IMR-90 (cell line): ENCODE measurements around the gene CUX1. TPM values are rescaled to one million over a fixed set of nuclear protein-coding genes. Genes with fewer than 3 reads are reported as not detected.

Source experiments
- ATAC-seq: fragments of 200-7000 bp; cut with Tn5 transposase; 2 replicates; pipeline ENCODE4 v1.9.1; 2020; ENCODE audit warnings: low read depth, mild to moderate bottlenecking, moderate library complexity
- BruUV-seq: library from RNA; stranded (reverse); fragments of 400-500 nt; replicated peaks from 2 replicates; lab custom pipeline; 2021; lab: Mats Ljungman, UMichigan
- CTCF ChIA-PET: fragments of 300-600 bp; formaldehyde crosslinking; extraction: SDS; loops from one replicate; lab custom pipeline; 2021; ENCODE audit warnings: antibody characterized with exemption; lab: Yijun Ruan, JAX
- POLR2A ChIA-PET: fragments of 300-600 bp; sonication (Branson Sonifier 250); formaldehyde crosslinking; loops from one replicate; lab custom pipeline; 2022; ENCODE audit warnings: antibody characterized with exemption; ENCODE audit not compliant: unreplicated experiment; lab: Charles Lee
- DNase-seq: peaks from one replicate; pipeline ENCODE4 v3.0.0; 2013
- H2AFZ ChIP-seq: replicated peaks from 2 replicates; pipeline ENCODE3; 2013; ENCODE audit warnings: low read length, mild to moderate bottlenecking; ENCODE audit not compliant: poor library complexity
- H2AK5ac ChIP-seq: 2 replicates; pipeline ENCODE4 v1.6.1; 2013; ENCODE audit warnings: low read depth, low read length, inconsistent platforms
- H2AK9ac ChIP-seq: replicated peaks from 2 replicates; pipeline ENCODE3; 2013; ENCODE audit warnings: mild to moderate bottlenecking, low read depth, low read length, moderate library complexity; ENCODE audit not compliant: poor library complexity
- H2BK120ac ChIP-seq: 2 replicates; pipeline ENCODE4 v1.6.1; 2013; ENCODE audit warnings: low read depth, low read length, inconsistent platforms
- H2BK15ac ChIP-seq: 3 replicates; pipeline ENCODE4 v1.6.1; 2013; ENCODE audit warnings: low read depth, low read length, inconsistent platforms
- H2BK20ac ChIP-seq: 2 replicates; pipeline ENCODE4 v1.6.1; 2013; ENCODE audit warnings: low read depth, mild to moderate bottlenecking, inconsistent platforms, low read length, moderate library complexity
- H2BK5ac ChIP-seq: 2 replicates; pipeline ENCODE4 v1.6.1; 2013; ENCODE audit warnings: mild to moderate bottlenecking, low read depth, low read length, inconsistent platforms; ENCODE audit not compliant: poor library complexity, severe bottlenecking
- H3K14ac ChIP-seq: replicated peaks from 2 replicates; pipeline ENCODE4 v1.6.1; 2013; ENCODE audit warnings: low read depth, low read length, inconsistent platforms
- H3K18ac ChIP-seq: 2 replicates; pipeline ENCODE4 v1.6.1; 2013; ENCODE audit warnings: low read depth, low read length, control low read depth
- H3K23ac ChIP-seq: 2 replicates; pipeline ENCODE4 v1.6.1; 2013; ENCODE audit warnings: low read depth, low read length, inconsistent platforms
- H3K27ac ChIP-seq: 2 replicates; pipeline ENCODE4 v1.5.1; 2013; ENCODE audit warnings: mild to moderate bottlenecking, control low read depth, low read length; ENCODE audit not compliant: insufficient read depth
- H3K27me3 ChIP-seq: 2 replicates; pipeline ENCODE4 v1.6.1; 2013; ENCODE audit warnings: low read length; ENCODE audit not compliant: control insufficient read depth, insufficient read depth
- H3K36me3 ChIP-seq: 2 replicates; pipeline ENCODE4 v1.6.1; 2013; ENCODE audit warnings: low read length, mixed read lengths; ENCODE audit not compliant: control insufficient read depth, insufficient read depth
- H3K4ac ChIP-seq: 2 replicates; pipeline ENCODE4 v1.6.1; 2013; ENCODE audit warnings: low read depth, low read length, inconsistent platforms
- H3K4me1 ChIP-seq: 2 replicates; pipeline ENCODE4 v1.6.1; 2013; ENCODE audit warnings: low read length, mixed read lengths; ENCODE audit not compliant: control insufficient read depth, insufficient read depth
- H3K4me2 ChIP-seq: 2 replicates; pipeline ENCODE4 v1.6.1; 2013; ENCODE audit warnings: low read depth, mild to moderate bottlenecking, control low read depth, low read length, moderate library complexity
- H3K4me3 ChIP-seq: 2 replicates; pipeline ENCODE4 v1.5.1; 2013; ENCODE audit warnings: low read depth, mild to moderate bottlenecking, control low read depth, low read length, moderate library complexity; ENCODE audit not compliant: insufficient read depth
- H3K56ac ChIP-seq: 2 replicates; pipeline ENCODE4 v1.6.1; 2013; ENCODE audit warnings: low read length, inconsistent platforms; ENCODE audit not compliant: insufficient read depth; ENCODE audit errors: extremely low read depth
- H3K79me1 ChIP-seq, 2 experiments: 2 replicates each; pipeline ENCODE4 v1.6.1; 2013; ENCODE audit warnings: low read length in 2 of 2, inconsistent platforms in 1 of 2, low read depth in 1 of 2
- H3K9ac ChIP-seq: 2 replicates; pipeline ENCODE4 v1.6.1; 2013; ENCODE audit warnings: low read depth, low read length, control low read depth
- H3K9me1 ChIP-seq: 2 replicates; pipeline ENCODE4 v1.6.1; 2013; ENCODE audit warnings: low read length, inconsistent platforms; ENCODE audit not compliant: insufficient read depth
- H3K9me3 ChIP-seq: 2 replicates; pipeline ENCODE4 v1.6.1; 2013; ENCODE audit warnings: low read length; ENCODE audit not compliant: control insufficient read depth, insufficient read depth
- H4K20me1 ChIP-seq: 2 replicates; pipeline ENCODE4 v1.6.1; 2013; ENCODE audit warnings: low read length, inconsistent platforms; ENCODE audit not compliant: insufficient read depth
- H4K5ac ChIP-seq: 2 replicates; pipeline ENCODE4 v1.6.1; 2013; ENCODE audit warnings: mild to moderate bottlenecking, low read depth, low read length, control low read depth
- H4K8ac ChIP-seq, 2 experiments: 2 replicates each; pipeline ENCODE4 v1.6.1; 2013; ENCODE audit warnings: low read depth in 2 of 2, low read length in 2 of 2, control low read depth in 1 of 2, inconsistent platforms in 1 of 2
- H4K91ac ChIP-seq: 2 replicates; pipeline ENCODE4 v1.6.1; 2013; ENCODE audit warnings: low read depth, low read length, inconsistent platforms; ENCODE audit not compliant: insufficient read depth
- BHLHE40 ChIP-seq: fragments of 150-350 bp; IDR thresholded peaks from 2 replicates; pipeline ENCODE4 v1.6.1; 2016; ENCODE audit warnings: mild to moderate bottlenecking, low read depth, low read length
- CHD1 ChIP-seq: IDR thresholded peaks from 2 replicates; pipeline ENCODE4 v1.6.1; 2012; ENCODE audit warnings: low read depth, low read length, improper control_type of control experiment
- RFX5 ChIP-seq: IDR thresholded peaks from 2 replicates; pipeline ENCODE4 v1.8.0; 2012; ENCODE audit warnings: low read depth, mild to moderate bottlenecking, low read length, moderate library complexity
- WGBS, 2 experiments: methylation state at CpG; one replicate each; pipeline versions ENCODE4 v1.1.5 to v1.1.7; 2013; ENCODE audit warnings: missing lambda C conversion rate in 2 of 2; ENCODE audit not compliant: insufficient read length in 1 of 2; ENCODE audit errors: extremely low coverage in 2 of 2; 5-methylcytosine and 5-hydroxymethylcytosine counted together
- dilution Hi-C: fragments of 300-500 bp; cut with HindIII; formaldehyde crosslinking; loops from one replicate; pipeline ENCODE4 v1.14.3; 2018; ENCODE audit warnings: low sequenced_read_pairs; ENCODE audit not compliant: unreplicated experiment
- in situ Hi-C: fragments of 300-500 bp; cut with MboI; formaldehyde crosslinking; loops from 3 replicates; pipeline ENCODE4 v1.14.3; 2019; ENCODE audit warnings: low sequenced_read_pairs, inconsistent platforms, mixed read lengths
- intact Hi-C: fragments of 100-400 bp; cut with micrococcal nuclease; formaldehyde crosslinking; loops from 2 replicates; pipeline ENCODE4 v1.10.0; 2022
- polyA plus RNA-seq, 3 experiments: library from polyadenylated mRNA; depleted of rRNA; stranded (reverse); fragments of >200 nt; gene quantifications; 2 replicates each; pipeline ENCODE4 v1.2.3, GENCODE V29; 2012; ENCODE audit warnings: low replicate concordance in 1 of 3
- total RNA-seq: library from RNA; depleted of rRNA; stranded (reverse); fragments of >200 nt; gene quantifications from 2 replicates; pipeline ENCODE4 v1.2.3, GENCODE V29; 2012

CUX1 gene
- total and polyA plus RNA-seq, 2 of the 4 experiments (the other 2 are of a cell fraction): 19.7 to 46.4 TPM

DNA sequence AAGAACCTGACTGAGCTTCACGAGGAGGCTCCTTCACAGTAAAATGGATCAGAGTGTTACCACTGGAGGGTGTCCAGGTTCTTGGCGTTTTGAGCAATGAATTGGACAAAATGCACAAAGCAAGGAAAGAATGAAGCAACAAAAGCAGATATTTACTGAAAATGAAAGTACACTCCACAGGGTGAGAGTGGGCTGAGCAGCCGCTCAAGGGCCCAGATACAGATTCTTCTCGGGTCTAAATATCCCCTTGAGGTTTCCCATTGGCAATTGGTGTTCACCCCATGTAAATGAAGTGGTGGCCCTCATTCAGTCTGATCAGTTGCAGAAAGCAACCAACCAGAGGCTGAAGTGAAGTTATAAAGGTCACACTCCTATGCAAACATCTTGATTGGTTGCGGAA is 254.6 kb downstream of the CUX1 start:
- H4K91ac ChIP-seq: no peak overlapping the region
- H3K4me1 ChIP-seq: peaks cover 2% of the 10 kb centered on the region; the same call in 1 of the 2 replicates
- H3K4me3 ChIP-seq: no peak overlapping the region
- H3K9me3 ChIP-seq: peaks cover 9% of the 10 kb centered on the region
- no peak overlapping the region for H3K27ac ChIP-seq
- in situ Hi-C loops (no loop called here), dilution Hi-C loops (no loop called here), intact Hi-C loops (no loop called here)
- no peak overlapping the region for H3K18ac ChIP-seq
- H2AK5ac ChIP-seq: no peak overlapping the region
- H3K9ac ChIP-seq: no peak overlapping the region
- ChIA-PET CTCF (no interaction called here), POLR2A (no interaction called here)
- no peak overlapping the region for H2BK15ac ChIP-seq
- peaks cover 32% of the 10 kb centered on the region for H3K36me3 ChIP-seq
- no peak overlapping the region for H2BK5ac ChIP-seq
- no peak overlapping the region for H2AFZ ChIP-seq
- no peak overlapping the region for H4K5ac ChIP-seq
- TF ChIP-seq BHLHE40 (no peak), RFX5 (no peak), CHD1 (no peak)
- no peak for ATAC-seq
- no peak for DNase-seq
- WGBS, 2 experiments: 94% methylated on average over 3 of the region's 5 CpGs; no CpG with 5 or more reads in 1 of the 2 experiments
- H3K4ac ChIP-seq: no peak overlapping the region
- no peak overlapping the region for H4K8ac ChIP-seq
- peaks cover 13 to 35% of the 10 kb centered on the region in 2 experiments for H3K79me1 ChIP-seq
- peaks cover 7% of the 10 kb centered on the region for H3K9me1 ChIP-seq
- no peak overlapping the region for H2BK120ac ChIP-seq
- H3K14ac ChIP-seq: no peak overlapping the region
- H2AK9ac ChIP-seq: no peak overlapping the region
- H3K27me3 ChIP-seq: no peaks in the 10 kb centered on the region
- H2BK20ac ChIP-seq: no peak overlapping the region
- H3K4me2 ChIP-seq: no peak overlapping the region
- H4K20me1 ChIP-seq: peaks cover 5% of the 10 kb centered on the region; the same call in 1 of the 2 replicates
- H3K56ac ChIP-seq: no peak overlapping the region
- H3K23ac ChIP-seq: no peak overlapping the region
- no TSS peak for BruUV-seq
